Measurements from ENCODE around the gene ZNF724. TPM values are rescaled to one million over a fixed set of nuclear protein-coding genes. Genes with fewer than 3 reads are reported as not detected.
A peak's percentile ranks its signal among the peaks of the same experiment; 100 is the strongest.

ZNF724 gene
- total and polyA plus RNA-seq, 2 of the 13 experiments (the other 11 are each of a cell fraction or from before 2014, with no cell fraction given) = 1.5 to 15.0 TPM

DNA sequence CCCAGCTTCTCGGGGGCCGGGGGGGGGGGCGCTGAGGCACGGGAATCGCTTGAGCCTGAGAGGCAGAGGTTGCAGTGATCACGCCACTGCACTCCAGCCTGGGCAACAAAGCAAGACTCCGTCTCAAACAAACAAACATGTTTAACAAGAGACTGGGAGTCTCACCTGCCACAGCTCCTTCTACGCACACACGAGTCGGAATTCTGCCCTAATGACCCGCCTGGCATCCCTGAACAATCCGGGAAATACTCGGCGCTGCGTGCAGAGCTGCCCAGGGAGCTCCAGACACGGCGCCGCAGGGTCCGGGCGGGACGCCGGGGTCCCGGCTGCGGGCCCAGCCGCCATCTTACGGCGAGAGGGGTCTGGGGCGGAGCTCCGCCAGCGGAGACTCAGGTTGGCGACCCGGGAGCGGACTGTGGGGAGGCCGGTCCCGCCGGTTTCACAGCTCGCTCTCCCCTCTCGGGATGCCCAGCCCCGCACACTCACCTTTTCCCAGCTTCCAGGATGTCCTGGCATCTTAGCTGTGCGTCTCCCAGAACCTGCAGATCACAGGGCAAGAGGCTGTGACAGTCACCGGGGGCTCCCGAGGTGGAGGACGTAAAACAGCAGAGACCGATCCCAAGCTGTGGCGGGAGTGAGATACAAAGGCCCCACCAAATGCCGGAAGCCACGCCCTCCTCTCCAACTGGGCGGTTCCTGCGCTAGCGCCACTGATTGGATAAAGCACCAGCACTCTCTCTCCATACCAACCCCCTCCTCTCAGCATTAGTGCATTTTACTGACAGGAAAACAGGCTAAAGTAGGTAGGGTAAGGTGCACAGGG lies 23.6 kb upstream of the ZNF724 start (continued):
- TF ChIP-seq NFE2 (CRISPR knock-in tag; IDR thresholded peaks at IDR 0.05) = no peak
- no peak for TF ChIP-seq TARDBP (CRISPR knock-in tag; IDR thresholded peaks at IDR 0.05)
- no peak for TF ChIP-seq ZNF30 (CRISPR knock-in tag; IDR thresholded peaks at IDR 0.05)
- peak; percentile 85 for TF ChIP-seq UBTF (CRISPR knock-in tag; IDR thresholded peaks at IDR 0.05)
- no peak for TF ChIP-seq TOPORS (CRISPR knock-in tag; IDR thresholded peaks at IDR 0.05)
- TF ChIP-seq, protein P1, sequence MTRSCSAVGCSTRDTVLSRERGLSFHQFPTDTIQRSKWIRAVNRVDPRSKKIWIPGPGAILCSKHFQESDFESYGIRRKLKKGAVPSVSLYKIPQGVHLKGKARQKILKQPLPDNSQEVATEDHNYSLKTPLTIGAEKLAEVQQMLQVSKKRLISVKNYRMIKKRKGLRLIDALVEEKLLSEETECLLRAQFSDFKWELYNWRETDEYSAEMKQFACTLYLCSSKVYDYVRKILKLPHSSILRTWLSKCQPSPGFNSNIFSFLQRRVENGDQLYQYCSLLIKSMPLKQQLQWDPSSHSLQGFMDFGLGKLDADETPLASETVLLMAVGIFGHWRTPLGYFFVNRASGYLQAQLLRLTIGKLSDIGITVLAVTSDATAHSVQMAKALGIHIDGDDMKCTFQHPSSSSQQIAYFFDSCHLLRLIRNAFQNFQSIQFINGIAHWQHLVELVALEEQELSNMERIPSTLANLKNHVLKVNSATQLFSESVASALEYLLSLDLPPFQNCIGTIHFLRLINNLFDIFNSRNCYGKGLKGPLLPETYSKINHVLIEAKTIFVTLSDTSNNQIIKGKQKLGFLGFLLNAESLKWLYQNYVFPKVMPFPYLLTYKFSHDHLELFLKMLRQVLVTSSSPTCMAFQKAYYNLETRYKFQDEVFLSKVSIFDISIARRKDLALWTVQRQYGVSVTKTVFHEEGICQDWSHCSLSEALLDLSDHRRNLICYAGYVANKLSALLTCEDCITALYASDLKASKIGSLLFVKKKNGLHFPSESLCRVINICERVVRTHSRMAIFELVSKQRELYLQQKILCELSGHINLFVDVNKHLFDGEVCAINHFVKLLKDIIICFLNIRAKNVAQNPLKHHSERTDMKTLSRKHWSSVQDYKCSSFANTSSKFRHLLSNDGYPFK (CRISPR knock-in tag; IDR thresholded peaks at IDR 0.05; ENCODE audit: borderline replicate concordance) = peak; percentile 43; the same call in 1 of the 2 replicates
- no peak for TF ChIP-seq CENPBD1 (CRISPR knock-in tag; IDR thresholded peaks at IDR 0.05; ENCODE audit: borderline replicate concordance, low read depth)
- no peak for TF ChIP-seq KLF12 (CRISPR knock-in tag; IDR thresholded peaks at IDR 0.05; ENCODE audit: borderline replicate concordance)
- no peak for TF ChIP-seq PHB2 (IDR thresholded peaks at IDR 0.05; ENCODE audit: partially characterized antibody)
- TF ChIP-seq, protein P2, sequence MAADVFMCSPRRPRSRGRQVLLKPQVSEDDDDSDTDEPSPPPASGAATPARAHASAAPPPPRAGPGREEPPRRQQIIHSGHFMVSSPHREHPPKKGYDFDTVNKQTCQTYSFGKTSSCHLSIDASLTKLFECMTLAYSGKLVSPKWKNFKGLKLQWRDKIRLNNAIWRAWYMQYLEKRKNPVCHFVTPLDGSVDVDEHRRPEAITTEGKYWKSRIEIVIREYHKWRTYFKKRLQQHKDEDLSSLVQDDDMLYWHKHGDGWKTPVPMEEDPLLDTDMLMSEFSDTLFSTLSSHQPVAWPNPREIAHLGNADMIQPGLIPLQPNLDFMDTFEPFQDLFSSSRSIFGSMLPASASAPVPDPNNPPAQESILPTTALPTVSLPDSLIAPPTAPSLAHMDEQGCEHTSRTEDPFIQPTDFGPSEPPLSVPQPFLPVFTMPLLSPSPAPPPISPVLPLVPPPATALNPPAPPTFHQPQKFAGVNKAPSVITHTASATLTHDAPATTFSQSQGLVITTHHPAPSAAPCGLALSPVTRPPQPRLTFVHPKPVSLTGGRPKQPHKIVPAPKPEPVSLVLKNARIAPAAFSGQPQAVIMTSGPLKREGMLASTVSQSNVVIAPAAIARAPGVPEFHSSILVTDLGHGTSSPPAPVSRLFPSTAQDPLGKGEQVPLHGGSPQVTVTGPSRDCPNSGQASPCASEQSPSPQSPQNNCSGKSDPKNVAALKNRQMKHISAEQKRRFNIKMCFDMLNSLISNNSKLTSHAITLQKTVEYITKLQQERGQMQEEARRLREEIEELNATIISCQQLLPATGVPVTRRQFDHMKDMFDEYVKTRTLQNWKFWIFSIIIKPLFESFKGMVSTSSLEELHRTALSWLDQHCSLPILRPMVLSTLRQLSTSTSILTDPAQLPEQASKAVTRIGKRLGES (CRISPR knock-in tag; IDR thresholded peaks at IDR 0.05; ENCODE audit: borderline replicate concordance) = 0 out of 2 replicates have a peak, but pooled peaks have one; percentile 58
- TF ChIP-seq NFIC (IDR thresholded peaks at IDR 0.05; ENCODE audit: low read length) = no peak
- no peak for TF ChIP-seq CREB1 (IDR thresholded peaks at IDR 0.05)
- no peak for TF ChIP-seq CREB1 (CRISPR knock-in tag; IDR thresholded peaks at IDR 0.05)
- TF ChIP-seq ZNF629 (CRISPR knock-in tag; conservative IDR thresholded peaks at IDR 0.05) = no peak
- no peak for TF ChIP-seq ZNF7 (CRISPR knock-in tag; IDR thresholded peaks at IDR 0.05)
- no peak for TF ChIP-seq ZNF496 (CRISPR knock-in tag; IDR thresholded peaks at IDR 0.05; ENCODE audit: insufficient replicate concordance)
- no peak for TF ChIP-seq ZNF570 (CRISPR knock-in tag; IDR thresholded peaks at IDR 0.05; ENCODE audit: borderline replicate concordance)
- peak; percentile 68; the same call in 1 of the 2 replicates for TF ChIP-seq HOXA3 (CRISPR knock-in tag; IDR thresholded peaks at IDR 0.05)
- TF ChIP-seq, protein P3, sequence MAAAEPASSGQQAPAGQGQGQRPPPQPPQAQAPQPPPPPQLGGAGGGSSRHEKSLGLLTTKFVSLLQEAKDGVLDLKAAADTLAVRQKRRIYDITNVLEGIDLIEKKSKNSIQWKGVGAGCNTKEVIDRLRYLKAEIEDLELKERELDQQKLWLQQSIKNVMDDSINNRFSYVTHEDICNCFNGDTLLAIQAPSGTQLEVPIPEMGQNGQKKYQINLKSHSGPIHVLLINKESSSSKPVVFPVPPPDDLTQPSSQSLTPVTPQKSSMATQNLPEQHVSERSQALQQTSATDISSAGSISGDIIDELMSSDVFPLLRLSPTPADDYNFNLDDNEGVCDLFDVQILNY (CRISPR knock-in tag; conservative IDR thresholded peaks at IDR 0.05) = no peak
